Measurements from ENCODE around the gene VDAC1.

VDAC1 gene

DNA sequence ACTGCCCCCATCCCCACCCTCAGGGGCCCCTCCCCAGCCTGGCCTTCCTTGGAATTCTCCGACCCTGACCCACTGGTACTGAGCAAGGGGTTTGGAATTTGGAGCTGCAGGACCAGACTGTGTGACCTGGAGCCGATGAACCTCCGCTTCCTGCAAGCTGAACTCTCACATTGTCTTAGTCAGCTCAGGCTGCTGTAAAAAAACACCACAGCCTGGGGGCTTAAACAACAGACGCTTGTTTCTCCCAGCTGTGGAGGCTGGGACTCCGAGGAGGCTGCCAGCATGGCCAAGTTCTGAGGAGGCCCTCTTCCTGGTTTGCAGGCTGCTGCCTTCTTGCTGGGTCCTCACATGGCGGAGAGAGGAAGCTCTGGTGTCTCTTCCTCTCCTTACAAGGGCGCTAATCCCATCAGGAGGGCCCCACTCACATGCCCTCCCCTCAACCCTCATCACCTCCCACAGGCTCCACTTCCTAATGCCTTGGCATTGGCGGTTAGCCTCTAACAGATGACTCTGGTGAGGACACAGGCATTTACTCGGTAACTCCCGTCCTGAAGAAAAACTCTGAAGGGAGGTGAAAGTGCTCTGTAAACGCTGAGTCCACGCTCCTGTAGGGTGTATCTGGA lies 78.8 kb downstream of the VDAC1 start:
- no peak overlapping the region for H3K4me3 ChIP-seq (ENCODE audit: low read length)
- no peaks in the 10 kb centered on the region for H3K27me3 ChIP-seq (ENCODE audit: control insufficient read depth, insufficient read depth, low read length)
- DNase-seq (ENCODE audit: low read depth, low spot score): no peak
- WGBS (ENCODE audit: insufficient coverage, insufficient read length): no CpG with 5 or more reads among the region's 12 CpGs
- H3K4me1 ChIP-seq (ENCODE audit: control insufficient read depth, insufficient read depth, low read length): no peaks in the 10 kb centered on the region
- no peak overlapping the region for H3K27ac ChIP-seq (ENCODE audit: low read length)
- H3K9me3 ChIP-seq (ENCODE audit: control insufficient read depth, insufficient read depth, low read length): no peaks in the 10 kb centered on the region
- no peaks in the 10 kb centered on the region for H3K36me3 ChIP-seq (ENCODE audit: control insufficient read depth, insufficient read depth, low read length)

- DNase-seq (ENCODE audit: low read depth, low spot score): no peak
- WGBS (ENCODE audit: insufficient coverage, insufficient read length): no CpG with 5 or more reads among the region's 3 CpGs
Measured at GRCh38 chr5:133925269-133925668, 79.5 kb downstream of the VDAC1 start.

GRCh38 chr5:133924221-133924920 lies 80.4 kb downstream of the VDAC1 start:
- no peaks in the 10 kb centered on the region for H3K9me3 ChIP-seq (ENCODE audit: control insufficient read depth, insufficient read depth, low read length)
- no peaks in the 10 kb centered on the region for H3K27me3 ChIP-seq (ENCODE audit: control insufficient read depth, insufficient read depth, low read length)
- no peak for DNase-seq (ENCODE audit: low read depth, low spot score)
- H3K4me1 ChIP-seq (ENCODE audit: control insufficient read depth, insufficient read depth, low read length): no peaks in the 10 kb centered on the region
- no peaks in the 10 kb centered on the region for H3K36me3 ChIP-seq (ENCODE audit: control insufficient read depth, insufficient read depth, low read length)
- no CpG with 5 or more reads among the region's 5 CpGs for WGBS (ENCODE audit: insufficient coverage, insufficient read length)
- no peak overlapping the region for H3K27ac ChIP-seq (ENCODE audit: low read length)
- no peak overlapping the region for H3K4me3 ChIP-seq (ENCODE audit: low read length)

More at GRCh38 chr5:133925269-133925668, 79.5 kb downstream of the VDAC1 start:
- Histone ChIP-seq H3K27ac (ENCODE audit: low read length) (no peak overlapping the region), H3K27me3 (ENCODE audit: control insufficient read depth, insufficient read depth, low read length) (no peaks in the 10 kb centered on the region), H3K4me1 (ENCODE audit: control insufficient read depth, insufficient read depth, low read length) (no peaks in the 10 kb centered on the region), H3K36me3 (ENCODE audit: control insufficient read depth, insufficient read depth, low read length) (no peaks in the 10 kb centered on the region), H3K9me3 (ENCODE audit: control insufficient read depth, insufficient read depth, low read length) (no peaks in the 10 kb centered on the region), H3K4me3 (ENCODE audit: low read length) (no peak overlapping the region)

DNA sequence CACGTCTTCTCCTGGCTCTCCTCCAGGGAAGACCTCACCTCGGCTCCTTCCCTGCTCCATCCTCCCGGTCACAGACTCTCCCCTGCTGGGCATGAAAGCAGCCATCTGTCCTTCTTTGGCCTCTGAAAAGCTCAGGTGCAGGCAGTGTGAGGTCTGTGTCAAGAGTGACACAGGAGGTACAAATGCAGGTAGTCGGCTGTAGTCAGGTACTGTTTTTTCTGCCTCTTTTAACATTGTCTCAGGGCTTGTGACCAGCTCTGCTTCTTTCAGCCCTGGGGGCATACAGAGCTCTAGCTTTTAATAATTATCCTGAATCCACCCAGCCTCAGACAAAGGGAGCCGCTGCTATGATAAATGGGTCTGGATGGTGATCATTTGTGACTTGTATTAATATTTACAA lies 82.8 kb downstream of the VDAC1 start:
- H3K9me3 ChIP-seq (ENCODE audit: control insufficient read depth, insufficient read depth, low read length): no peaks in the 10 kb centered on the region
- no peaks in the 10 kb centered on the region for H3K36me3 ChIP-seq (ENCODE audit: control insufficient read depth, insufficient read depth, low read length)
- H3K27ac ChIP-seq (ENCODE audit: low read length): no peak overlapping the region
- no peaks in the 10 kb centered on the region for H3K4me1 ChIP-seq (ENCODE audit: control insufficient read depth, insufficient read depth, low read length)
- no peak overlapping the region for H3K4me3 ChIP-seq (ENCODE audit: low read length)
- no peak for DNase-seq (ENCODE audit: low read depth, low spot score)
- WGBS (ENCODE audit: insufficient coverage, insufficient read length): no CpG with 5 or more reads among the region's 5 CpGs
- H3K27me3 ChIP-seq (ENCODE audit: control insufficient read depth, insufficient read depth, low read length): no peaks in the 10 kb centered on the region

Data from iPS DF 6.9 (cell line).